Endothelial cell of umbilical vein (primary cell): ENCODE results near the gene SLC20A1.

ENCODE experiments used
- EZH2 ChIP-seq: IDR thresholded peaks from 2 replicates; pipeline ENCODE4 v1.6.1; 2012; ENCODE audit warnings: borderline replicate concordance, low read depth, mild to moderate bottlenecking, moderate library complexity, low read length, inconsistent platforms; ENCODE audit not compliant: severe bottlenecking
- FOS ChIP-seq: IDR thresholded peaks from 2 replicates; pipeline ENCODE4 v1.6.1; 2011; ENCODE audit warnings: mild to moderate bottlenecking, low read length, moderate library complexity, borderline replicate concordance; ENCODE audit not compliant: insufficient read depth
- JUN ChIP-seq: IDR thresholded peaks from 2 replicates; pipeline ENCODE4 v1.6.1; 2011; ENCODE audit warnings: borderline replicate concordance, low read depth; ENCODE audit not compliant: insufficient read length, insufficient read depth
- POLR2A ChIP-seq: IDR thresholded peaks from 2 replicates; pipeline ENCODE4 v1.6.1; 2012; ENCODE audit warnings: low read depth, mild to moderate bottlenecking, control low read depth, low read length
- POLR2AphosphoS5 ChIP-seq: IDR thresholded peaks from 2 replicates; pipeline ENCODE4 v1.6.1; 2012; ENCODE audit warnings: low read depth, mild to moderate bottlenecking, control low read depth, low read length, moderate library complexity; ENCODE audit not compliant: insufficient read depth
- TF ChIP-seq, protein P1 (sequence below), 2 donors: IDR thresholded peaks; 1 replicate in 1 of 2; 2 replicates in 1 of 2; pipeline ENCODE4 v1.5.1; 2011; ENCODE audit warnings: low read length in 2 of 2, mild to moderate bottlenecking in 2 of 2, moderate library complexity in 2 of 2, control low read depth in 1 of 2, inconsistent platforms in 1 of 2, low read depth in 1 of 2; ENCODE audit not compliant: insufficient read depth in 1 of 2; ENCODE audit errors: extremely low read depth in 1 of 2

GRCh38 chr2:112692918-112693317 is 47.2 kb downstream of the SLC20A1 start:
- TF ChIP-seq, protein P1, sequence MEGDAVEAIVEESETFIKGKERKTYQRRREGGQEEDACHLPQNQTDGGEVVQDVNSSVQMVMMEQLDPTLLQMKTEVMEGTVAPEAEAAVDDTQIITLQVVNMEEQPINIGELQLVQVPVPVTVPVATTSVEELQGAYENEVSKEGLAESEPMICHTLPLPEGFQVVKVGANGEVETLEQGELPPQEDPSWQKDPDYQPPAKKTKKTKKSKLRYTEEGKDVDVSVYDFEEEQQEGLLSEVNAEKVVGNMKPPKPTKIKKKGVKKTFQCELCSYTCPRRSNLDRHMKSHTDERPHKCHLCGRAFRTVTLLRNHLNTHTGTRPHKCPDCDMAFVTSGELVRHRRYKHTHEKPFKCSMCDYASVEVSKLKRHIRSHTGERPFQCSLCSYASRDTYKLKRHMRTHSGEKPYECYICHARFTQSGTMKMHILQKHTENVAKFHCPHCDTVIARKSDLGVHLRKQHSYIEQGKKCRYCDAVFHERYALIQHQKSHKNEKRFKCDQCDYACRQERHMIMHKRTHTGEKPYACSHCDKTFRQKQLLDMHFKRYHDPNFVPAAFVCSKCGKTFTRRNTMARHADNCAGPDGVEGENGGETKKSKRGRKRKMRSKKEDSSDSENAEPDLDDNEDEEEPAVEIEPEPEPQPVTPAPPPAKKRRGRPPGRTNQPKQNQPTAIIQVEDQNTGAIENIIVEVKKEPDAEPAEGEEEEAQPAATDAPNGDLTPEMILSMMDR (IDR thresholded peaks at IDR 0.05; ENCODE audit: extremely low read depth in 1 of 2, insufficient read depth in 1 of 2, low read depth in 1 of 2, low read length in 2 of 2): no peak
- TF ChIP-seq EZH2 (no peak), POLR2A (no peak), JUN (no peak), POLR2AphosphoS5 (no peak), FOS (peak; percentile 12)
